ENCODE data around the gene PPP2R5D. TPM values are rescaled to one million over a fixed set of nuclear protein-coding genes. Genes with fewer than 3 reads are reported as not detected.

The PPP2R5D gene
- total RNA-seq (22.6 TPM), polyA plus RNA-seq (ENCODE audit: insufficient read depth, low read depth, low replicate concordance) (21.8 TPM)
- long read RNA-seq, donor 1, partial matches to known transcripts = 9 of 13 reads
- long read RNA-seq, donor 1, other reads (novel, unspliced or antisense) = 0 of 13 reads
- long read RNA-seq, donor 2, transcript PPP2R5D-208 (16 exons, 3,044 nt) = major isoform, 7 of 16 reads
- long read RNA-seq, donor 2, partial matches to known transcripts = 9 of 16 reads
- long read RNA-seq, donor 2, other reads (novel, unspliced or antisense) = 0 of 16 reads
- long read RNA-seq, donor 3, transcript PPP2R5D-208 (16 exons, 3,044 nt) = major isoform, 6 of 189 reads
- long read RNA-seq, donor 3, partial matches to known transcripts = 183 of 189 reads
- long read RNA-seq, donor 3, other reads (novel, unspliced or antisense) = 0 of 189 reads
- long read RNA-seq, donor 4, transcript PPP2R5D-208 (16 exons, 3,044 nt) = major isoform, 7 of 13 reads
- long read RNA-seq, donor 4, partial matches to known transcripts = 6 of 13 reads
- long read RNA-seq, donor 4, other reads (novel, unspliced or antisense) = 0 of 13 reads
- long read RNA-seq, donor 5 = 0 reads
- long read RNA-seq, donor 6, partial matches to known transcripts = 233 of 314 reads
- long read RNA-seq, donor 6, other reads (novel, unspliced or antisense) = 80 of 314 reads
- long read RNA-seq, donor 7, partial matches to known transcripts = 9 of 19 reads
- long read RNA-seq, donor 7, other reads (novel, unspliced or antisense) = 6 of 19 reads
- long read RNA-seq, donor 8, partial matches to known transcripts = 155 of 171 reads
- long read RNA-seq, donor 8, other reads (novel, unspliced or antisense) = 12 of 171 reads
- long read RNA-seq, donor 9, transcript PPP2R5D-208 (16 exons, 3,044 nt) = major isoform, 5 of 117 reads
- long read RNA-seq, donor 9, partial matches to known transcripts = 112 of 117 reads
- long read RNA-seq, donor 9, other reads (novel, unspliced or antisense) = 0 of 117 reads
- long read RNA-seq, donor 10, partial matches to known transcripts = 139 of 187 reads
- long read RNA-seq, donor 10, other reads (novel, unspliced or antisense) = 46 of 187 reads

- FAIRE-seq (peak; percentile 92), DNase-seq (peak; percentile 98 to 100 (median 99))
- no peaks in the 10 kb centered on the region for H3K9me3 ChIP-seq (ENCODE audit: control insufficient read depth in 2 of 3, insufficient read depth in 1 of 3, low read length in 3 of 3)
- H3K27me3 ChIP-seq (ENCODE audit: control insufficient read depth, insufficient read depth, low read length) = no peaks in the 10 kb centered on the region
- H3K4me3 ChIP-seq (ENCODE audit: low read length in 3 of 3) = peak within 1 kb of the TSS; percentile 73 to 85 (median 83)
- H3K9ac ChIP-seq (ENCODE audit: low read length in 3 of 3) = peak within 1 kb of the TSS; percentile 30 to 83 (median 69)
- intact Hi-C loops (cut with DNase I) = no loop called here
- H3K36me3 ChIP-seq (ENCODE audit: control insufficient read depth in 2 of 3, insufficient read depth in 3 of 3, low read length in 3 of 3) = peaks cover 0 to 2% (median 0%) of the 10 kb centered on the region in 3 donors
- H3K27ac ChIP-seq (ENCODE audit: low read depth in 2 of 2, low read length in 2 of 2) = peak within 1 kb of the TSS; percentile 46 to 77
- TF ChIP-seq, protein P1, sequence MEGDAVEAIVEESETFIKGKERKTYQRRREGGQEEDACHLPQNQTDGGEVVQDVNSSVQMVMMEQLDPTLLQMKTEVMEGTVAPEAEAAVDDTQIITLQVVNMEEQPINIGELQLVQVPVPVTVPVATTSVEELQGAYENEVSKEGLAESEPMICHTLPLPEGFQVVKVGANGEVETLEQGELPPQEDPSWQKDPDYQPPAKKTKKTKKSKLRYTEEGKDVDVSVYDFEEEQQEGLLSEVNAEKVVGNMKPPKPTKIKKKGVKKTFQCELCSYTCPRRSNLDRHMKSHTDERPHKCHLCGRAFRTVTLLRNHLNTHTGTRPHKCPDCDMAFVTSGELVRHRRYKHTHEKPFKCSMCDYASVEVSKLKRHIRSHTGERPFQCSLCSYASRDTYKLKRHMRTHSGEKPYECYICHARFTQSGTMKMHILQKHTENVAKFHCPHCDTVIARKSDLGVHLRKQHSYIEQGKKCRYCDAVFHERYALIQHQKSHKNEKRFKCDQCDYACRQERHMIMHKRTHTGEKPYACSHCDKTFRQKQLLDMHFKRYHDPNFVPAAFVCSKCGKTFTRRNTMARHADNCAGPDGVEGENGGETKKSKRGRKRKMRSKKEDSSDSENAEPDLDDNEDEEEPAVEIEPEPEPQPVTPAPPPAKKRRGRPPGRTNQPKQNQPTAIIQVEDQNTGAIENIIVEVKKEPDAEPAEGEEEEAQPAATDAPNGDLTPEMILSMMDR (IDR thresholded peaks at IDR 0.05; ENCODE audit: borderline replicate concordance, extremely low read depth, insufficient read depth) = no peak
- H3K4me1 ChIP-seq (ENCODE audit: control insufficient read depth in 2 of 3, insufficient read depth in 2 of 3, low read depth in 1 of 3, low read length in 3 of 3) = peaks cover 2 to 22% (median 7%) of the 10 kb centered on the region in 3 donors
These were observed at the start of gene PPP2R5D for GRCh38 chr6:42984001-42984923. Gene PPP2R5D (plus strand): TSS chr6:42984570. CDS start chr6:42984678, 108 bp downstream.

DNA sequence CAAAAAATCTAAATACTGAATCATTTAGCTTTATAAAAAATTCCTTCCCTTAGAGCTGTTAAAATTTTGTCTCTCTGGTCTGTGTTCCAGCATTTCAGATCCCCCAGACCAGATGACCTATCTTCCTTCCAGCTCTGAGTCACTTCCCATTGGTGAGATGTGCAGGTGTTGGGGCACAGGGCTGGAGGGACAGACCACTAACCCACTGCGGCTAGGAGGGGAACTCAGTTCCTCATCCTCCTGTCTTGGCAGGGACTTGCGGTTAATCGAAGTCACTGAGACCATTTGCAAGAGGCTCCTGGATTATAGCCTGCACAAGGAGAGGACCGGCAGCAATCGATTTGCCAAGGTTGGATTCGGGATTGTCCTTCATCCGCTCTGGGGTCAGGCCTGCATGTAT lies 49.0 kb upstream of the PPP2R5D start:
- no peak for FAIRE-seq
- intact Hi-C loops (cut with DNase I) = no loop called here
- Histone ChIP-seq H3K36me3 (ENCODE audit: control insufficient read depth in 2 of 3, insufficient read depth in 3 of 3, low read length in 3 of 3) (peaks cover 0 to 23% (median 23%) of the 10 kb centered on the region in 3 donors), H3K27ac (ENCODE audit: low read depth in 2 of 2, low read length in 2 of 2) (no peak overlapping the region), H3K4me1 (ENCODE audit: control insufficient read depth in 2 of 3, insufficient read depth in 2 of 3, low read depth in 1 of 3, low read length in 3 of 3) (peaks cover 0 to 4% (median 4%) of the 10 kb centered on the region in 3 donors), H3K9ac (ENCODE audit: low read length in 3 of 3) (no peak overlapping the region), H3K9me3 (ENCODE audit: control insufficient read depth in 2 of 3, insufficient read depth in 1 of 3, low read length in 3 of 3) (no peaks in the 10 kb centered on the region), H3K4me3 (ENCODE audit: low read length in 3 of 3) (no peak overlapping the region), H3K27me3 (ENCODE audit: control insufficient read depth, insufficient read depth, low read length) (no peaks in the 10 kb centered on the region)
- TF ChIP-seq, protein P1 (IDR thresholded peaks at IDR 0.05; ENCODE audit: borderline replicate concordance, extremely low read depth, insufficient read depth) = no peak
- no peak for DNase-seq

DNA sequence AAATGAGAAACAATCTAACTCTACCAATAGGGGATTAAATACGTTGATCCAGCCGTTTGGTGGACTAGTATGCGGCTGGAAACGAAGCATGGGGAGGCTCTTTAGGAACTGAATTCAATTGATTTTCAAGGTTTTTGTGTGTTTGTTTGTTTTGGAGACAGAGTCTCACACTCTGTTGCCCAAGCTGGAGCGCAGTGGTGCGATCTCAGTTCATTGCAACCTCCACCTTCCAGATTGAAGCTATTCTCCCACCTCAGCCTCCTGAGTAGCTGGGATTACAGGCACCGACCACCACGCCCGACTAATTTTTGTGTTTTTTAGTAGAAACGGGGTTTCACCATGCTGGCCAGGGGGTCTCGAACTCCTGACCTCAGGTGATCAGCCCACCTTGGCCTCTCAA lies 48.0 kb upstream of the PPP2R5D start:
- no peak overlapping the region for H3K4me3 ChIP-seq (ENCODE audit: low read length in 3 of 3)
- H3K27me3 ChIP-seq (ENCODE audit: control insufficient read depth, insufficient read depth, low read length) = no peaks in the 10 kb centered on the region
- TF ChIP-seq, protein P1 (IDR thresholded peaks at IDR 0.05; ENCODE audit: borderline replicate concordance, extremely low read depth, insufficient read depth) = no peak
- FAIRE-seq = no peak
- no peaks in the 10 kb centered on the region for H3K9me3 ChIP-seq (ENCODE audit: control insufficient read depth in 2 of 3, insufficient read depth in 1 of 3, low read length in 3 of 3)
- DNase-seq = no peak
- H3K36me3 ChIP-seq (ENCODE audit: control insufficient read depth in 2 of 3, insufficient read depth in 3 of 3, low read length in 3 of 3) = peaks cover 0 to 23% (median 23%) of the 10 kb centered on the region in 3 donors
- no peak overlapping the region for H3K27ac ChIP-seq (ENCODE audit: low read depth in 2 of 2, low read length in 2 of 2)
- no peaks in the 10 kb centered on the region for H3K4me1 ChIP-seq (ENCODE audit: control insufficient read depth in 2 of 3, insufficient read depth in 2 of 3, low read depth in 1 of 3, low read length in 3 of 3)
- intact Hi-C loops (cut with DNase I) = no loop called here
- H3K9ac ChIP-seq (ENCODE audit: low read length in 3 of 3) = no peak overlapping the region
